Left ventricle myocardium inferior (tissue), 1 donor: Measurements from ENCODE around the gene KLHL36. TPM values are rescaled to one million over a fixed set of nuclear protein-coding genes. Genes with fewer than 3 reads are reported as not detected.

Experiments used
- DNase-seq: peaks from one replicate; pipeline ENCODE4 v3.0.0-alpha.2; 2020
- H3K27ac ChIP-seq: fragments of 200-600 bp; replicated peaks from 2 replicates; pipeline ENCODE4 v1.8.0; 2021
- H3K27me3 ChIP-seq: fragments of 200-600 bp; 2 replicates; pipeline ENCODE4 v1.8.0; 2021; ENCODE audit warnings: low read depth
- H3K36me3 ChIP-seq: fragments of 200-600 bp; 2 replicates; pipeline ENCODE4 v1.8.0; 2021
- H3K4me1 ChIP-seq: fragments of 200-600 bp; 2 replicates; pipeline ENCODE4 v1.8.0; 2021
- H3K4me3 ChIP-seq: fragments of 200-600 bp; 2 replicates; pipeline ENCODE4 v1.8.0; 2021; ENCODE audit warnings: mild to moderate bottlenecking, moderate library complexity
- H3K9me3 ChIP-seq: fragments of 200-600 bp; replicated peaks from 2 replicates; pipeline ENCODE4 v1.8.0; 2021
- CTCF ChIP-seq: fragments of 200-600 bp; IDR thresholded peaks from 2 replicates; pipeline ENCODE4 v1.8.0; 2021; ENCODE audit warnings: antibody characterized with exemption, mild to moderate bottlenecking, borderline replicate concordance
- intact Hi-C: fragments of 100-400 bp; cut with micrococcal nuclease; formaldehyde crosslinking; loops from one replicate; pipeline ENCODE4 v1.11.0; 2022
- total RNA-seq: library from RNA; stranded (reverse); fragmentation: NEBNext Ultra II Directional; extraction: Animal tissue kit (Norgen Biotek cat#: 25700); gene quantifications from one replicate; pipeline ENCODE4 v1.2.1, GENCODE V29; 2021
- donor health status: DM: no; HTN: yes; CAD: no; lungs with severe emphysema.

KLHL36 gene
- total RNA-seq, 1 donor from 2014 or later, result 84.4 TPM

DNA sequence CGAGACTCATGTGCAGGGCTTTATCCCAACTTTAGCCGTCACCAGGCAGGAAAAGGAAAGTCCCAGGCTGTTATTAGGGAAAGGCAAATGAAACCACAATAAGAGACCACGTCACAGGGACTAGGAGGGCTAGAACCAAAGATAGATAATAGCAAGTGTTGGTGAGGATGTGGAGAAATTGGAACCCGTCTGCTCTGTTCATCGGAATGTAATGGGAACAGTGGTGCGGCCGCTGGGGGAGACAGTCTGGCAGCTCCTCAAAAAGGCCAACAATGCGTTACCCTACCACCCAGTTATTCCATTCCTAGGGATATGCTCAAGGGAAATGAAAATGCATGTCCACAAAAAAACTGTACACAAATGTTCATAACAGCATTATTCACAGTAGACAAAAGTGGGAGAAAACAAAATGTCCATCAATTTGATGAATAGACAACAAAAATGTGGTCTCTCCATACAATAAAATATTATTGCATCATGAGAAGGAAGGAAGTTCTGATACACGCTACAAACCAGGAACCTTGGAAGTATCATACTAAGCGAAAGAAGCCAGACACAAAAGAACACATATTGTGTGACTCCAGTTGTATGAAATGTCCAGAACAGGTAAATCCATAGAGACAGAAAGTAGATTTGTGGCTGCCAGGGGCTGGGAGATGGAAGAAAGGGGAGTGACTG, 32.0 kb downstream of the KLHL36 start:
- Histone ChIP-seq H3K27ac (no peak overlapping the region), H3K27me3 (peaks cover 39% of the 10 kb centered on the region), H3K4me1 (no peaks in the 10 kb centered on the region), H3K9me3 (no peaks in the 10 kb centered on the region), H3K36me3 (no peaks in the 10 kb centered on the region), H3K4me3 (no peak overlapping the region)
- TF ChIP-seq CTCF, result no peak
- no peak for DNase-seq
- intact Hi-C loops, result no loop called here

- Histone ChIP-seq H3K27ac (no peak overlapping the region), H3K36me3 (no peaks in the 10 kb centered on the region), H3K27me3 (peaks cover 39% of the 10 kb centered on the region), H3K4me3 (no peak overlapping the region), H3K9me3 (no peaks in the 10 kb centered on the region), H3K4me1 (no peaks in the 10 kb centered on the region)
- no peak for DNase-seq
- TF ChIP-seq CTCF, result no peak
- intact Hi-C loops, result no loop called here
Measured at GRCh38 chr16:84680843-84681629, 32.7 kb downstream of the KLHL36 start.

DNA sequence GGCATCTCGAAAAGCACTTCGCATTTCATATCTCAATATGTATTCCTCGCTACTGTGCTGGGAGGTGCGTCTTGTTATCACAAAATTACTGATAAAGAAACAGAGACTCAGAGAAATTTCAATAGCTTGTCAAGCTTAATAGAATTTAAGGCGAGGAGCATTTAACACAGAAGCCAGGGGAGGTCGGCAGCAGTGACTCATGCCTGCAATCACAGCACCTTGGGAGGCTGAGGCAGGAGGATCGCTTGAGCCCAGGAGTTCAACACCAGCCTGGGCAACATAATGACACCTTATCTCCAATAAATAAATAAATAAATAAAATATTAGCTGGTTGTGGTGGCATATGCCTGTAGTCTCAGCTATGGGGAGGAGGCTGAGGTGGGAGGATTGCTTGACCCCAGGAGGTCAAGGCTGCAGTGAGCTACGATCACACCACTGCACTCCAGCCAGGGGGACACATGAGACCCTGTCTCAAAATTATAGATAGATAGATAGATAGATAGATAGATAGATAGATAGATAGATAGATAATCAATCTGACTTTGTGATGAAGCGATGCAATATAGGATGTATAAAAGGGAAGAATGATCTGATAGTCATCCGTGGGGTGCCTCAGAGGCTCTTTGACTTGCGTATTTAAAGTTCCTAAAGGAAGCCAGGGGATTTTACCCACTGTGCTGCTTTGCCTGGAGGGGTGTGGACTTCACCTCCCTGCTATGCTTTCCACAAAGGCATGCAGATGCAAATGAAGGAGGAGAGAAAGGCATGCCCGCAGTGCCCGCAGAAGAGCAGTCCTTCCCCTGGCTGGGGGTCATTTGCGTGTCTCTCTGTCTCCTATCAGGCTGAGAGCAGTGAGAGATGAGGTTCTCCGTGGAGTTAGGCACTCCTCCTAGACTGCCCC, 35.6 kb downstream of the KLHL36 start:
- TF ChIP-seq CTCF, result no peak
- no peak overlapping the region for H3K4me3 ChIP-seq
- no peaks in the 10 kb centered on the region for H3K4me1 ChIP-seq
- no peaks in the 10 kb centered on the region for H3K9me3 ChIP-seq
- no peak for DNase-seq
- peaks cover 31% of the 10 kb centered on the region for H3K27me3 ChIP-seq
- intact Hi-C loops, result no loop called here
- no peak overlapping the region for H3K27ac ChIP-seq
- H3K36me3 ChIP-seq, result no peaks in the 10 kb centered on the region

- no peaks in the 10 kb centered on the region for H3K36me3 ChIP-seq
- no peak for TF ChIP-seq CTCF
- no peak overlapping the region for H3K27ac ChIP-seq
- H3K9me3 ChIP-seq, result no peaks in the 10 kb centered on the region
- DNase-seq, result no peak
- H3K4me1 ChIP-seq, result no peaks in the 10 kb centered on the region
- intact Hi-C loops, result no loop called here
- no peak overlapping the region for H3K4me3 ChIP-seq
- H3K27me3 ChIP-seq, result peaks cover 31% of the 10 kb centered on the region
Measured at GRCh38 chr16:84684592-84684965, 36.3 kb downstream of the KLHL36 start.

GRCh38 chr16:84685210-84685609, 36.9 kb downstream of the KLHL36 start:
- Histone ChIP-seq H3K9me3 (no peaks in the 10 kb centered on the region), H3K27ac (no peak overlapping the region), H3K27me3 (peaks cover 30% of the 10 kb centered on the region), H3K4me3 (no peak overlapping the region), H3K4me1 (no peaks in the 10 kb centered on the region), H3K36me3 (no peaks in the 10 kb centered on the region)
- no peak for TF ChIP-seq CTCF
- intact Hi-C loops, result no loop called here
- DNase-seq, result no peak
